ENCODE results near the gene NYNRIN.
"Not testable (repeated sequence)": the region's sequence is repeated elsewhere in the genome, so short reads cannot be mapped to it uniquely, and the experiment has no call there.

The NYNRIN gene

DNA sequence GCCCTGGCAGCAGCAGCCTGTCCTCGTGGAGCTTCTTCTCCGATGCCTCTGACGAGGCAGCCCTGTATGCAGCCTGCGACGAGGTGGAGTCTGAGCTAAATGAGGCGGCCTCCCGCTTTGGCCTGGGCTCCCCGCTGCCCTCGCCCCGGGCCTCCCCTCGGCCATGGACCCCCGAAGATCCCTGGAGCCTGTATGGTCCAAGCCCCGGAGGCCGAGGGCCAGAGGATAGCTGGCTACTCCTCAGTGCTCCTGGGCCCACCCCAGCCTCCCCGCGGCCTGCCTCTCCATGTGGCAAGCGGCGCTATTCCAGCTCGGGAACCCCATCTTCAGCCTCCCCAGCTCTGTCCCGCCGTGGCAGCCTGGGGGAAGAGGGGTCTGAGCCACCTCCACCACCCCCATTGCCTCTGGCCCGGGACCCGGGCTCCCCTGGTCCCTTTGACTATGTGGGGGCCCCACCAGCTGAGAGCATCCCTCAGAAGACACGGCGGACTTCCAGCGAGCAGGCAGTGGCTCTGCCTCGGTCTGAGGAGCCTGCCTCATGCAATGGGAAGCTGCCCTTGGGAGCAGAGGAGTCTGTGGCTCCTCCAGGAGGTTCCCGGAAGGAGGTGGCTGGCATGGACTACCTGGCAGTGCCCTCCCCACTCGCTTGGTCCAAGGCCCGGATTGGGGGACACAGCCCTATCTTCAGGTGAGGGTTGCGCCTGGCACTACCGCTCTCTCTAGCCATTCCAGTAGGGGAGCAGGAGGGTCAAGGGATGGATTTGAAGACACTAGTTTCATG lies 28.7 kb upstream of the NYNRIN start:
- WGBS (ENCODE audit: insufficient coverage, insufficient read length): no CpG with 5 or more reads among the region's 32 CpGs
- no peak overlapping the region for H3K27ac ChIP-seq (ENCODE audit: low read length)

DNA sequence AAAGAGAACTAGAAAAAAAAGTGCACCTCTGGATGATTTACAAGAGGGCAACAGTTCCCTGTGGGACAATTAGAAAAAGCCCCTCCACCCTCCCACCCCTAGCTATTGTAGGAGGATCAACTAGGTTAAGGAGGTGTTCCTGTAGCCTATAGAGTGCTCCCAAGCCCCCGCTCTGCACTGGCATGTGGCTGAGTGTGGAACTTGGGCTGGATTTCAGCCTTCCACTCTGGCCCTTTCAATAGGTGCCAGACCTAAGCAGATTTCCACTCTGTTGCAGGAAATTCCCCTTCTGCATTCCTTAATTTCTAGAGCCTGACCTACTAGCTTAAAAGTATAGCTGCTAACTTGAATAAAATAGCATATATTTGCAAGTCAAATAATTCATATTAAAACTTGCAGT lies 28.1 kb upstream of the NYNRIN start:
- no peak for DNase-seq (ENCODE audit: low read depth, low spot score)
- no peaks in the 10 kb centered on the region for H3K27me3 ChIP-seq (ENCODE audit: control insufficient read depth, insufficient read depth, low read length)
- H3K36me3 ChIP-seq (ENCODE audit: control insufficient read depth, insufficient read depth, low read length): peaks cover 5% of the 10 kb centered on the region; the same call in 1 of the 2 replicates
- peaks cover 2% of the 10 kb centered on the region; the same call in 1 of the 2 replicates for H3K4me1 ChIP-seq (ENCODE audit: control insufficient read depth, insufficient read depth, low read length)
- no peak overlapping the region for H3K27ac ChIP-seq (ENCODE audit: low read length)
- no CpG with 5 or more reads among the region's 1 CpG for WGBS (ENCODE audit: insufficient coverage, insufficient read length)
- H3K9me3 ChIP-seq (ENCODE audit: control insufficient read depth, insufficient read depth, low read length): no peaks in the 10 kb centered on the region
- H3K4me3 ChIP-seq (ENCODE audit: low read length): no peak overlapping the region

More for the DNA sequence above, 28.7 kb upstream of the NYNRIN start:
- peaks cover 2% of the 10 kb centered on the region; the same call in 1 of the 2 replicates for H3K4me1 ChIP-seq (ENCODE audit: control insufficient read depth, insufficient read depth, low read length)
- H3K4me3 ChIP-seq (ENCODE audit: low read length): no peak overlapping the region
- H3K27me3 ChIP-seq (ENCODE audit: control insufficient read depth, insufficient read depth, low read length): no peaks in the 10 kb centered on the region
- DNase-seq (ENCODE audit: low read depth, low spot score): no peak
- peaks cover 5% of the 10 kb centered on the region; the same call in 1 of the 2 replicates for H3K36me3 ChIP-seq (ENCODE audit: control insufficient read depth, insufficient read depth, low read length)
- H3K9me3 ChIP-seq (ENCODE audit: control insufficient read depth, insufficient read depth, low read length): no peaks in the 10 kb centered on the region

GRCh38 chr14:24371605-24372004 lies 27.2 kb upstream of the NYNRIN start:
- H3K27ac ChIP-seq (ENCODE audit: low read length); H3K4me3 ChIP-seq (ENCODE audit: low read length); H3K9me3 ChIP-seq (ENCODE audit: control insufficient read depth, insufficient read depth, low read length); H3K27me3 ChIP-seq (ENCODE audit: control insufficient read depth, insufficient read depth, low read length); H3K4me1 ChIP-seq (ENCODE audit: control insufficient read depth, insufficient read depth, low read length); DNase-seq (ENCODE audit: low read depth, low spot score); H3K36me3 ChIP-seq (ENCODE audit: control insufficient read depth, insufficient read depth, low read length): not testable (repeated sequence)
- no CpG with 5 or more reads among the region's 3 CpGs for WGBS (ENCODE audit: insufficient coverage, insufficient read length)

DNA sequence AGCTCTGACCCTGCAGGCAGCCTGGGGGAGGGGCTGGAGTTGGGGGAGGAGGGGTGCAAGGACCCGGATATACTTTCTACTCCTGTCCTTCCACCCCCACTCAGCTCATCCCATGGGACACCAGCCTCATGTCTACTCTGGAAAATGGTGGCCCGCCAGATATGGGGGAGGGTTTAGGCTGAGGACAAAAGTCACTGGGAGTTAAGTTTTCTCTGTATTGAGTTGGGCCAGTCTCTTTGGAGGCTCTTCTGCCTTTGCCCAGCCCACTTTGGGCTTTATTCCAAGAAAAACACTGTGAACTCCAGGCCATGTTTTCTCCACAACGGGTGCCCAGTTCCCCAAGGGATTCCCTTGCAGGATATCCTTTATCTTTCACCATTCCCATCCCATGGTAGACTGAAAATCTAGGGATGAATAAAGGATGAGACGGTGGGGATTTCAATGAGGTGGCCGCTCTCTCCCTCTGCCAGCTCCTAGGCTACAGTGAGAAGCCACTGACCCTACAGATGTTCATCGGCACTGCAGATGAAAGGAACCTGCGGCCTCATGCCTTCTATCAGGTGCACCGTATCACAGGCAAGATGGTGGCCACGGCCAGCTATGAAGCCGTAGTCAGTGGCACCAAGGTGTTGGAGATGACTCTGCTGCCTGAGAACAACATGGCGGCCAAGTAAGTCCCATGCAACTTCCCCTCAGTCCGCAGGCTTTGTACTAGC lies 25.9 kb upstream of the NYNRIN start:
- H3K36me3 ChIP-seq (ENCODE audit: control insufficient read depth, insufficient read depth, low read length): peaks cover 5% of the 10 kb centered on the region; the same call in 1 of the 2 replicates
- no CpG with 5 or more reads among the region's 12 CpGs for WGBS (ENCODE audit: insufficient coverage, insufficient read length)
- no peak for DNase-seq (ENCODE audit: low read depth, low spot score)
- no peaks in the 10 kb centered on the region for H3K27me3 ChIP-seq (ENCODE audit: control insufficient read depth, insufficient read depth, low read length)
- peaks cover 3% of the 10 kb centered on the region; the same call in 1 of the 2 replicates for H3K4me1 ChIP-seq (ENCODE audit: control insufficient read depth, insufficient read depth, low read length)
- H3K27ac ChIP-seq (ENCODE audit: low read length): no peak overlapping the region
- H3K4me3 ChIP-seq (ENCODE audit: low read length): no peak overlapping the region
- H3K9me3 ChIP-seq (ENCODE audit: control insufficient read depth, insufficient read depth, low read length): no peaks in the 10 kb centered on the region

GRCh38 chr14:24376448-24377070 lies 22.2 kb upstream of the NYNRIN start:
- Histone ChIP-seq H3K9me3 (ENCODE audit: control insufficient read depth, insufficient read depth, low read length) (no peaks in the 10 kb centered on the region), H3K36me3 (ENCODE audit: control insufficient read depth, insufficient read depth, low read length) (peaks cover 5% of the 10 kb centered on the region; the same call in 1 of the 2 replicates), H3K27me3 (ENCODE audit: control insufficient read depth, insufficient read depth, low read length) (no peaks in the 10 kb centered on the region), H3K4me1 (ENCODE audit: control insufficient read depth, insufficient read depth, low read length) (peaks cover 3% of the 10 kb centered on the region), H3K27ac (ENCODE audit: low read length) (no peak overlapping the region), H3K4me3 (ENCODE audit: low read length) (no peak overlapping the region; the same call in 1 of the 2 replicates)
- no peak for DNase-seq (ENCODE audit: low read depth, low spot score)
- WGBS (ENCODE audit: insufficient coverage, insufficient read length): no CpG with 5 or more reads among the region's 16 CpGs

- Histone ChIP-seq H3K27ac (ENCODE audit: low read length) (no peak overlapping the region), H3K4me3 (ENCODE audit: low read length) (no peak overlapping the region), H3K36me3 (ENCODE audit: control insufficient read depth, insufficient read depth, low read length) (peaks cover 5% of the 10 kb centered on the region; the same call in 1 of the 2 replicates), H3K27me3 (ENCODE audit: control insufficient read depth, insufficient read depth, low read length) (no peaks in the 10 kb centered on the region), H3K4me1 (ENCODE audit: control insufficient read depth, insufficient read depth, low read length) (peaks cover 3% of the 10 kb centered on the region), H3K9me3 (ENCODE audit: control insufficient read depth, insufficient read depth, low read length) (no peaks in the 10 kb centered on the region)
- no CpG with 5 or more reads among the region's 7 CpGs for WGBS (ENCODE audit: insufficient coverage, insufficient read length)
- DNase-seq (ENCODE audit: low read depth, low spot score): no peak
Observed at GRCh38 chr14:24377126-24377525, 21.7 kb upstream of the NYNRIN start.

GRCh38 chr14:24377657-24378056 lies 21.1 kb upstream of the NYNRIN start:
- no CpG with 5 or more reads among the region's 2 CpGs for WGBS (ENCODE audit: insufficient coverage, insufficient read length)
- DNase-seq (ENCODE audit: low read depth, low spot score): no peak
- Histone ChIP-seq H3K4me3 (ENCODE audit: low read length) (no peak overlapping the region), H3K27ac (ENCODE audit: low read length) (no peak overlapping the region), H3K9me3 (ENCODE audit: control insufficient read depth, insufficient read depth, low read length) (no peaks in the 10 kb centered on the region), H3K36me3 (ENCODE audit: control insufficient read depth, insufficient read depth, low read length) (peaks cover 5% of the 10 kb centered on the region; the same call in 1 of the 2 replicates), H3K4me1 (ENCODE audit: control insufficient read depth, insufficient read depth, low read length) (peaks cover 3% of the 10 kb centered on the region), H3K27me3 (ENCODE audit: control insufficient read depth, insufficient read depth, low read length) (no peaks in the 10 kb centered on the region)

- Histone ChIP-seq H3K9me3 (ENCODE audit: control insufficient read depth, insufficient read depth, low read length) (no peaks in the 10 kb centered on the region), H3K27ac (ENCODE audit: low read length) (no peak overlapping the region), H3K4me3 (ENCODE audit: low read length) (no peak overlapping the region), H3K27me3 (ENCODE audit: control insufficient read depth, insufficient read depth, low read length) (no peaks in the 10 kb centered on the region), H3K36me3 (ENCODE audit: control insufficient read depth, insufficient read depth, low read length) (peaks cover 2% of the 10 kb centered on the region; the same call in 1 of the 2 replicates), H3K4me1 (ENCODE audit: control insufficient read depth, insufficient read depth, low read length) (peaks cover 3% of the 10 kb centered on the region)
- WGBS (ENCODE audit: insufficient coverage, insufficient read length): no CpG with 5 or more reads among the region's 3 CpGs
- no peak for DNase-seq (ENCODE audit: low read depth, low spot score)
Observed at GRCh38 chr14:24378327-24378726, 20.5 kb upstream of the NYNRIN start.

- no peak overlapping the region for H3K4me3 ChIP-seq (ENCODE audit: low read length)
- DNase-seq (ENCODE audit: low read depth, low spot score): no peak
- WGBS (ENCODE audit: insufficient coverage, insufficient read length): no CpG with 5 or more reads among the region's 7 CpGs
- H3K9me3 ChIP-seq (ENCODE audit: control insufficient read depth, insufficient read depth, low read length): no peaks in the 10 kb centered on the region
- H3K27ac ChIP-seq (ENCODE audit: low read length): no peak overlapping the region
- peaks cover 3% of the 10 kb centered on the region for H3K4me1 ChIP-seq (ENCODE audit: control insufficient read depth, insufficient read depth, low read length)
- H3K36me3 ChIP-seq (ENCODE audit: control insufficient read depth, insufficient read depth, low read length): no peaks in the 10 kb centered on the region
- no peaks in the 10 kb centered on the region for H3K27me3 ChIP-seq (ENCODE audit: control insufficient read depth, insufficient read depth, low read length)
Observed at GRCh38 chr14:24378981-24379906, 19.6 kb upstream of the NYNRIN start.

All from iPS DF 6.9 (cell line).